GM12874 (cell line): Measurements from ENCODE around the gene HOXA9.

ENCODE experiments used
- TF ChIP-seq, protein P1 (sequence below): IDR thresholded peaks from 2 replicates; pipeline ENCODE4 v1.5.1; 2011; ENCODE audit warnings: low read depth, mild to moderate bottlenecking, control low read depth, low read length, moderate library complexity; ENCODE audit not compliant: insufficient read depth

Gene HOXA9

GRCh38 chr7:27148756-27149641 lies 16.3 kb downstream of the HOXA9 start:
- TF ChIP-seq, protein P1, sequence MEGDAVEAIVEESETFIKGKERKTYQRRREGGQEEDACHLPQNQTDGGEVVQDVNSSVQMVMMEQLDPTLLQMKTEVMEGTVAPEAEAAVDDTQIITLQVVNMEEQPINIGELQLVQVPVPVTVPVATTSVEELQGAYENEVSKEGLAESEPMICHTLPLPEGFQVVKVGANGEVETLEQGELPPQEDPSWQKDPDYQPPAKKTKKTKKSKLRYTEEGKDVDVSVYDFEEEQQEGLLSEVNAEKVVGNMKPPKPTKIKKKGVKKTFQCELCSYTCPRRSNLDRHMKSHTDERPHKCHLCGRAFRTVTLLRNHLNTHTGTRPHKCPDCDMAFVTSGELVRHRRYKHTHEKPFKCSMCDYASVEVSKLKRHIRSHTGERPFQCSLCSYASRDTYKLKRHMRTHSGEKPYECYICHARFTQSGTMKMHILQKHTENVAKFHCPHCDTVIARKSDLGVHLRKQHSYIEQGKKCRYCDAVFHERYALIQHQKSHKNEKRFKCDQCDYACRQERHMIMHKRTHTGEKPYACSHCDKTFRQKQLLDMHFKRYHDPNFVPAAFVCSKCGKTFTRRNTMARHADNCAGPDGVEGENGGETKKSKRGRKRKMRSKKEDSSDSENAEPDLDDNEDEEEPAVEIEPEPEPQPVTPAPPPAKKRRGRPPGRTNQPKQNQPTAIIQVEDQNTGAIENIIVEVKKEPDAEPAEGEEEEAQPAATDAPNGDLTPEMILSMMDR, result no peak

GRCh38 chr7:27148031-27148755 lies 17.1 kb downstream of the HOXA9 start:
- TF ChIP-seq, protein P1, result no peak

GRCh38 chr7:27147199-27148030 lies 17.9 kb downstream of the HOXA9 start, which contains the start of gene HOXA6:
Gene HOXA6, minus strand, starts transcription at chr7:27147774. Its CDS starts 25 bp downstream, at chr7:27147749.
- TF ChIP-seq, protein P1, result no peak

DNA sequence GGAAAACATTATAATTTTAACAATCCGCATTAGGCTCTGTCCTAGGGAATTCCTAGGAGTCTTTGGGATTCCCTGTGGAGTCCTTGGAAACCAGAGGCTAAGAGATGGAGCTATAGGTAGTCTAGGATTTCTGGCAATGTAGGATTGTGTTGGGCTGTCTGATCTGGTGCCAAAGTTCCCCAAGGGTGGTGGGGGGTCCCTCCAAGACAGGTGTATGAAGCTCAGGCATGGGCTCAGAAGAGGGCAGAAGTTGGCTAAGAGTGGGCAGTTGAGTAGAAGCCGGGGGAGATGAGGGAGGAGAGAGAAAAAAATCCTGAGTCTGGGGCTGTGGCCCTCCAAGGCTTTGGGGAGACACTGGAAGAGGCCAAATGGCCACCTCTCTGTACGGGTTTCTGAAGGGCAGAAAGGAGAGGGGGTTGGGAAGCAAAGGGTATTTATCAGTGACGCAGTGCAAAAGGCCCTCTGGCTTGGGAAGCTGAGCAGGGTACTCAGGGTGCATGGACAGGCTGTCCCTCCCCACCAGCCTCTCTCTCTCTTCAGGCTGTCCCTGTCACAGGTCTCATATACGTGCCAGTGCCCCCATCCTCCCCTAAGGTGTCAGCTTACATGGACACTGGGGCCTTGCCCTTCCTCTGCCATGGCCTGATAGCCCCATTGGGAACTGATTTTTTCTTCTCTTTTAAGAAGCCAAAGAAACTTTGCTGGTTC lies 18.7 kb downstream of the HOXA9 start:
- TF ChIP-seq, protein P1, result no peak

GRCh38 chr7:27145914-27146412 lies 19.4 kb downstream of the HOXA9 start:
- TF ChIP-seq, protein P1, result no peak

GRCh38 chr7:27145165-27145913 lies 20.0 kb downstream of the HOXA9 start:
- TF ChIP-seq, protein P1, result no peak
